Panc1 (cell line): ENCODE data around the gene MARK3. TPM values are rescaled to one million over a fixed set of nuclear protein-coding genes. Genes with fewer than 3 reads are reported as not detected.

Source experiments
- ATAC-seq: fragments of 200-7000 bp; cut with Tn5 transposase; 2 replicates; pipeline ENCODE4 v1.9.1; 2020; ENCODE audit warnings: mild to moderate bottlenecking, moderate library complexity
- BruUV-seq: library from RNA; stranded (reverse); fragments of 400-500 nt; replicated peaks from 2 replicates; lab custom pipeline; 2021; lab: Mats Ljungman, UMichigan
- CTCF ChIA-PET: fragments of 300-600 bp; sonication (Branson Sonifier 250); formaldehyde crosslinking; loops from one replicate; lab custom pipeline; 2022; ENCODE audit warnings: antibody characterized with exemption; lab: Charles Lee
- POLR2A ChIA-PET: fragments of 300-600 bp; sonication (Branson Sonifier 250); formaldehyde crosslinking; loops from one replicate; lab custom pipeline; 2022; ENCODE audit warnings: antibody characterized with exemption; lab: Charles Lee
- DNase-seq: peaks from one replicate; pipeline ENCODE4 v3.0.0-alpha.2; 2010; ENCODE audit warnings: low read depth, low spot score
- H3K27ac ChIP-seq: 2 replicates; pipeline ENCODE4 v1.5.1; 2011; ENCODE audit warnings: mild to moderate bottlenecking, low read length, inconsistent platforms
- H3K27me3 ChIP-seq: fragments of 200-500 bp; sonication (Bioruptor generic); 2 replicates; pipeline ENCODE4 v1.6.0; 2014; ENCODE audit warnings: low read length, inconsistent platforms; ENCODE audit not compliant: control insufficient read depth, insufficient read depth
- H3K36me3 ChIP-seq: fragments of 200-500 bp; sonication (Bioruptor generic); 2 replicates; pipeline ENCODE4 v1.5.1; 2014; ENCODE audit warnings: inconsistent platforms, mild to moderate bottlenecking, low read length, moderate library complexity; ENCODE audit not compliant: control insufficient read depth, insufficient read depth
- H3K4me1 ChIP-seq: 2 replicates; pipeline ENCODE4 v1.5.1; 2011; ENCODE audit warnings: inconsistent platforms, mild to moderate bottlenecking, low read length, moderate library complexity; ENCODE audit not compliant: control insufficient read depth, insufficient read depth
- H3K4me3 ChIP-seq, 2 experiments: 2 replicates each; pipeline ENCODE4 v1.5.1; 2011 to 2012; ENCODE audit warnings: low read depth in 2 of 2, low read length in 2 of 2, mild to moderate bottlenecking in 2 of 2, inconsistent platforms in 1 of 2, moderate library complexity in 1 of 2
- H3K9me3 ChIP-seq: fragments of 200-500 bp; sonication (Bioruptor generic); 2 replicates; pipeline ENCODE4 v1.5.1; 2014; ENCODE audit warnings: low read depth, mild to moderate bottlenecking, inconsistent platforms, low read length, moderate library complexity; ENCODE audit not compliant: control insufficient read depth, insufficient read depth
- POLR2AphosphoS5 ChIP-seq: IDR thresholded peaks from 2 replicates; pipeline ENCODE4 v1.6.1; 2012; ENCODE audit warnings: mild to moderate bottlenecking, low read depth, low read length, moderate library complexity
- SIN3A ChIP-seq: IDR thresholded peaks from 2 replicates; pipeline ENCODE4 v1.6.1; 2012; ENCODE audit warnings: low read depth, mild to moderate bottlenecking, low read length, moderate library complexity, borderline replicate concordance; ENCODE audit not compliant: insufficient read depth
- TCF7L2 ChIP-seq: IDR thresholded peaks from 2 replicates; pipeline ENCODE4 v1.6.1; 2011; ENCODE audit warnings: mild to moderate bottlenecking, low read depth, low read length, inconsistent platforms
- in situ Hi-C: cut with HindIII; loops from 2 replicates; pipeline ENCODE4 v1.10.0; 2016; ENCODE audit warnings: low sequenced_read_pairs, low pct_unique_long_range_greater_than_20kb
- intact Hi-C: fragments of 100-400 bp; cut with micrococcal nuclease; formaldehyde crosslinking; loops from one replicate; pipeline ENCODE4 v1.10.0; 2022; ENCODE audit not compliant: unreplicated experiment
- total RNA-seq: library from RNA; stranded (reverse); gene quantifications from one replicate; pipeline ENCODE4 v1.2.1, GENCODE V29; 2021; ENCODE audit not compliant: unreplicated experiment
- TF ChIP-seq, protein P1 (sequence below), 2 experiments: IDR thresholded peaks; 2 replicates each; pipeline ENCODE4 v1.6.1; 2011 to 2012; ENCODE audit warnings: low read depth in 2 of 2, control low read depth in 1 of 2, low read length in 1 of 2, mild to moderate bottlenecking in 1 of 2, moderate library complexity in 1 of 2; ENCODE audit not compliant: insufficient read depth in 1 of 2
- TF ChIP-seq, protein P2 (sequence below): fragments of 450-650 bp; IDR thresholded peaks from 2 replicates; pipeline ENCODE4 v1.5.1; 2017; ENCODE audit warnings: mild to moderate bottlenecking

The MARK3 gene
- total RNA-seq, 1 experiment from 2014 or later = 56.1 TPM

DNA sequence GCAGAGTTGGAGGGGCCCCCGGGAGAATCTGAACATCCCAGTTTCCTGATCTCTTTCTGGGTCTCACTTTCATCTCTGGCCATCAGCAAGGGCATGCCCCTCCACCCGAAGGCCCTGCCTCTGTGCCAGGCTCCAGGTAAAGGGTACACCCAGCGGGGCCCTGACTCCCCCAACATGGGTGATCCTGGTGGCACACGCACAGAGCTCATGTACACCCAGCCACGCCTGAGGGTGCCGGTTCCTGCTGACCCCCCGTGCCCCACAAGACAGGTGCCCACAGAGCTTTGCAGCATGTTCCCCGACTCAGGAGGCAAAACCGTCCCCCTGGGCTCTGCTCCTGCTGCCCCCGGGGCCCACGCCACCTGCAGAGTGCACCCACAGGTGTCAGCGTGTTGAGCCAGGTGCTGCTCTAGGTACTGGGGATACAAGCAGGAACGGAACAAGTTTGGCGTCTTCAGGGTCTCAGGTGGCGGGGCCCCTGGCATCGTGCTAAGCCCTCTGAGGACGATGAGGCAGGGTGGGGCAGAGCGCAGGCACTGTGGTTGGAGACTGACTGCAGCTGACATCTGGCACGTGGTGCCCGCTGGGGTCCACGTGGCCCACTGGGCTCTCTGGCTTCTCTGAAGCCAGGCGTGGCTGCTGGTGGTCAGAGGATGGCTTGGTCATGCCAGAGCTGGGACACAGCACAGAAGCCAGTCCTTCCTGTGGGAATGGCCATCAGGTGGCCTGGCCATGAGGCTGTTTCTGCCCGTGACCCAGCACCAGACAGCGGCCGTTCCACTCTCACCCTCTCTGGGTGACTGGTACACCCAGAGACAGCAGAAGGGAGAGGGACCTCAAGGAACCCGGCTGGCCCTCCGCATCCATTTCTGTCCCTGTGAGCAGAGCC lies 163.5 kb downstream of the MARK3 start:
- POLR2A ChIA-PET = no interaction called here
- DNase-seq (no peak), ATAC-seq (no peak)
- H3K4me3 ChIP-seq = no peak overlapping the region
- H3K27ac ChIP-seq = no peak overlapping the region
- intact Hi-C loops = no loop called here
- TF ChIP-seq, protein P1, sequence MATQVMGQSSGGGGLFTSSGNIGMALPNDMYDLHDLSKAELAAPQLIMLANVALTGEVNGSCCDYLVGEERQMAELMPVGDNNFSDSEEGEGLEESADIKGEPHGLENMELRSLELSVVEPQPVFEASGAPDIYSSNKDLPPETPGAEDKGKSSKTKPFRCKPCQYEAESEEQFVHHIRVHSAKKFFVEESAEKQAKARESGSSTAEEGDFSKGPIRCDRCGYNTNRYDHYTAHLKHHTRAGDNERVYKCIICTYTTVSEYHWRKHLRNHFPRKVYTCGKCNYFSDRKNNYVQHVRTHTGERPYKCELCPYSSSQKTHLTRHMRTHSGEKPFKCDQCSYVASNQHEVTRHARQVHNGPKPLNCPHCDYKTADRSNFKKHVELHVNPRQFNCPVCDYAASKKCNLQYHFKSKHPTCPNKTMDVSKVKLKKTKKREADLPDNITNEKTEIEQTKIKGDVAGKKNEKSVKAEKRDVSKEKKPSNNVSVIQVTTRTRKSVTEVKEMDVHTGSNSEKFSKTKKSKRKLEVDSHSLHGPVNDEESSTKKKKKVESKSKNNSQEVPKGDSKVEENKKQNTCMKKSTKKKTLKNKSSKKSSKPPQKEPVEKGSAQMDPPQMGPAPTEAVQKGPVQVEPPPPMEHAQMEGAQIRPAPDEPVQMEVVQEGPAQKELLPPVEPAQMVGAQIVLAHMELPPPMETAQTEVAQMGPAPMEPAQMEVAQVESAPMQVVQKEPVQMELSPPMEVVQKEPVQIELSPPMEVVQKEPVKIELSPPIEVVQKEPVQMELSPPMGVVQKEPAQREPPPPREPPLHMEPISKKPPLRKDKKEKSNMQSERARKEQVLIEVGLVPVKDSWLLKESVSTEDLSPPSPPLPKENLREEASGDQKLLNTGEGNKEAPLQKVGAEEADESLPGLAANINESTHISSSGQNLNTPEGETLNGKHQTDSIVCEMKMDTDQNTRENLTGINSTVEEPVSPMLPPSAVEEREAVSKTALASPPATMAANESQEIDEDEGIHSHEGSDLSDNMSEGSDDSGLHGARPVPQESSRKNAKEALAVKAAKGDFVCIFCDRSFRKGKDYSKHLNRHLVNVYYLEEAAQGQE (IDR thresholded peaks at IDR 0.05; ENCODE audit: insufficient read depth in 1 of 2, low read depth in 2 of 2, low read length in 1 of 2) = no peak
- no peak for TF ChIP-seq POLR2AphosphoS5
- TF ChIP-seq SIN3A = no peak
- TF ChIP-seq TCF7L2 = no peak
- TF ChIP-seq, protein P2, sequence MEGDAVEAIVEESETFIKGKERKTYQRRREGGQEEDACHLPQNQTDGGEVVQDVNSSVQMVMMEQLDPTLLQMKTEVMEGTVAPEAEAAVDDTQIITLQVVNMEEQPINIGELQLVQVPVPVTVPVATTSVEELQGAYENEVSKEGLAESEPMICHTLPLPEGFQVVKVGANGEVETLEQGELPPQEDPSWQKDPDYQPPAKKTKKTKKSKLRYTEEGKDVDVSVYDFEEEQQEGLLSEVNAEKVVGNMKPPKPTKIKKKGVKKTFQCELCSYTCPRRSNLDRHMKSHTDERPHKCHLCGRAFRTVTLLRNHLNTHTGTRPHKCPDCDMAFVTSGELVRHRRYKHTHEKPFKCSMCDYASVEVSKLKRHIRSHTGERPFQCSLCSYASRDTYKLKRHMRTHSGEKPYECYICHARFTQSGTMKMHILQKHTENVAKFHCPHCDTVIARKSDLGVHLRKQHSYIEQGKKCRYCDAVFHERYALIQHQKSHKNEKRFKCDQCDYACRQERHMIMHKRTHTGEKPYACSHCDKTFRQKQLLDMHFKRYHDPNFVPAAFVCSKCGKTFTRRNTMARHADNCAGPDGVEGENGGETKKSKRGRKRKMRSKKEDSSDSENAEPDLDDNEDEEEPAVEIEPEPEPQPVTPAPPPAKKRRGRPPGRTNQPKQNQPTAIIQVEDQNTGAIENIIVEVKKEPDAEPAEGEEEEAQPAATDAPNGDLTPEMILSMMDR = no peak
- H3K9me3 ChIP-seq = no peaks in the 10 kb centered on the region
- no peaks in the 10 kb centered on the region for H3K27me3 ChIP-seq
- H3K4me1 ChIP-seq = peaks cover 33% of the 10 kb centered on the region
- in situ Hi-C loops = no loop called here
- CTCF ChIA-PET = no interaction called here
- no TSS peak for BruUV-seq
- H3K36me3 ChIP-seq = no peaks in the 10 kb centered on the region

DNA sequence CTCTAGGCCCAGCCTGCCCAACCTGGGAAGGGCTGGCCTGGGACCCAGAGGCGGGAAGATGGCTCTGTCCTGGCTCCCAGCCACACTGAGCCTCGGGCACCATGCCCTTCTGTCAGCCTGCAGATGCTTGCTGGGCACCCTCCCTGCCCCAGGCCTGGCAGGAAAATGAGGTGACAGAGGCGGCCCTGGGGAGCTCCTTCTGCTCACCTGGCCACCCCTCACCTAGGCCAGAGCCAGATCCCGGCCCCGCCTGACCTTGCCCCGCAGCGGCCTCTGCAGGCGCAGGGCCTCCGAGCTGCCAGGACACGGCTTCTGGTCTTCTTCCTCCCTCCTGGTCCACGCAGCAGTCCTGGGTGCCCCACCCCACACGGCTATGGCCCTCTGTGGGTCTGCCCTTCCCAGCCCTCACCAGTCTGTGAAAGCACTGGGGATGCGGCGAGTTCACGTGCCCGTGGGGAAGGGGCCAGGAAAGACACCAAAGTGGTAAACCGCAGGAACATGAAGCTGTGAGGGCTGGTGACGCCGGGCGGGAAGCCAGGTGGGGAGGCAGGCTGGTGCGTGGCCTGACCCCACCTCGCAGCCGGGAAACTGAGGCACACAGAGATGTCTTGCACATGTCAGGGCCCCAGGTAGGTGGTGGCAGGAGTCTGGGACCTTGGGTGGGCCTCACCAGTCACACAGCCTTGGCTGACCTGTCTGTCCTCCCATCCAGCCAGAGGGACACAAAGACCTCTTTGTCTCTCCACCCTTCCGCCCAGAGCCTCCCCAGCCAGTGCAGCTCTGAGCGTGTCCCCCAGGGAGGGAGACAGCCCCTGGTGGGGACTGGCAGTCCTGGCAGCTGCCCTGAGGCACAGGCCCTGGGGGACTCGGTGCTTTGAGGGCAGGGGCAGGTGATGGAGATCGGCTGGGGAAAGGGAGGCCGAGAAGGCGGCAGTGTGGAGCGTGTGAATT lies 164.4 kb downstream of the MARK3 start:
- ATAC-seq (no peak), DNase-seq (no peak)
- Histone ChIP-seq H3K27ac (peak overlapping the region; percentile 34), H3K4me1 (peaks cover 30% of the 10 kb centered on the region), H3K27me3 (no peaks in the 10 kb centered on the region), H3K9me3 (no peaks in the 10 kb centered on the region), H3K4me3 (no peak overlapping the region), H3K36me3 (no peaks in the 10 kb centered on the region)
- TF ChIP-seq SIN3A (no peak), TCF7L2 (no peak), POLR2AphosphoS5 (no peak)
- TF ChIP-seq, protein P1 (IDR thresholded peaks at IDR 0.05; ENCODE audit: insufficient read depth in 1 of 2, low read depth in 2 of 2, low read length in 1 of 2) = no peak
- TF ChIP-seq, protein P2 = no peak
- in situ Hi-C loops (no loop called here), intact Hi-C loops (no loop called here)
- POLR2A ChIA-PET = interaction anchor here (0.6 to 0.7 kb wide), 2 partner anchors 18 to 20 kb away, joined by 5 to 8 read pairs; no protein-coding TSS in a partner anchor
- CTCF ChIA-PET = interaction anchor here (0.7 kb wide), 1 partner anchor 51 kb away, joined by 3 read pairs; no protein-coding TSS in a partner anchor
- BruUV-seq = no TSS peak
